Motor neuron (in vitro differentiated cells): Measurements from ENCODE around the gene KLHDC1. TPM values are rescaled to one million over a fixed set of nuclear protein-coding genes. Genes with fewer than 3 reads are reported as not detected.
A peak's percentile ranks its signal among the peaks of the same experiment; 100 is the strongest.
"Not testable (repeated sequence)": the region's sequence is repeated elsewhere in the genome, so short reads cannot be mapped to it uniquely, and the experiment has no call there.

Experiments used
- ATAC-seq, 8 experiments: fragments of 200-7000 bp; cut with Tn5 transposase; replicated peaks in 6 of 8; 2 replicates each; pipeline ENCODE4 v1.8.0; 2021; ENCODE audit warnings: mild to moderate bottlenecking in 8 of 8, moderate library complexity in 8 of 8
- H3K27ac ChIP-seq, 2 donors: fragments of 250-450 bp; sonication (Bioruptor Pico); 2 replicates each; pipeline ENCODE4 v1.9.0; 2021; ENCODE audit warnings: antibody characterized with exemption in 2 of 2, mild to moderate bottlenecking in 2 of 2, moderate library complexity in 1 of 2
- H3K4me1 ChIP-seq, 2 donors: fragments of 250-450 bp; sonication (Bioruptor Pico); replicated peaks in 1 of 2; 2 replicates each; pipeline ENCODE4 v1.6.1; 2021; ENCODE audit warnings: antibody characterized with exemption in 2 of 2, mild to moderate bottlenecking in 2 of 2, moderate library complexity in 1 of 2
- H3K4me3 ChIP-seq, 5 donors: fragments of 250-450 bp; sonication (Bioruptor Pico); 2 replicates each; pipeline ENCODE4 v1.9.0; 2021; ENCODE audit warnings: antibody characterized with exemption in 5 of 5, mild to moderate bottlenecking in 5 of 5, moderate library complexity in 4 of 5
- WGBS, 10 experiments: fragments of 450-650 bp; shearing (Covaris generic); methylation state at CpG; one replicate each; pipeline ENCODE4 v1.0.0; 2022; 5-methylcytosine and 5-hydroxymethylcytosine counted together
- in situ Hi-C, 9 experiments: fragments of 400-800 bp; cut with MboI; loops; one replicate each; pipeline ENCODE4 v1.15.0; 2021; ENCODE audit warnings: low sequenced_read_pairs in 9 of 9, low pct_unique_long_range_greater_than_20kb in 2 of 9; ENCODE audit not compliant: unreplicated experiment in 9 of 9
- total RNA-seq, 8 experiments: library from RNA; unstranded; fragments of 300-600 nt; gene quantifications; 2 replicates each; pipeline versions ENCODE4 v1.2.3 to v1.2.4, GENCODE V29; 2022

KLHDC1 gene
- total RNA-seq, 8 experiments from 2014 or later = 1.3 to 3.2 (median 2.8) TPM

GRCh38 chr14:49746476-49746875 is 53.6 kb downstream of the KLHDC1 start:
- in situ Hi-C loops, ATAC-seq, H3K4me1 ChIP-seq, H3K4me3 ChIP-seq, H3K27ac ChIP-seq: not testable (repeated sequence)

- Histone ChIP-seq H3K4me1 (no peaks in the 10 kb centered on the region), H3K4me3 (no peak overlapping the region), H3K27ac (no peak overlapping the region)
- WGBS, 10 experiments = 68 to 100% (median 78%) methylated on average over 1 to 5 of the region's 5 CpGs
- in situ Hi-C loops = loop anchor here in 1 of 9 experiments (25.0 kb wide), 1 partner anchor 117 kb away; the partner anchor contains the start of gene DNAAF2
- no peak for ATAC-seq
These were observed 61.7 kb downstream of the KLHDC1 start for GRCh38 chr14:49754570-49755097.

- Histone ChIP-seq H3K4me3 (no peak overlapping the region), H3K27ac (no peak overlapping the region), H3K4me1 (no peaks in the 10 kb centered on the region)
- WGBS, 10 experiments = 42 to 100% (median 81%) methylated on average over 1 to 3 of the region's 3 CpGs
- ATAC-seq = no peak
- in situ Hi-C loops = loop anchor here in 1 of 9 experiments (25.0 kb wide), 1 partner anchor 118 kb away; the partner anchor contains the start of gene DNAAF2
These were observed 62.5 kb downstream of the KLHDC1 start for GRCh38 chr14:49755378-49755777.

GRCh38 chr14:49761839-49762551 is 69.1 kb downstream of the KLHDC1 start:
- no peak overlapping the region for H3K27ac ChIP-seq
- ATAC-seq = no peak
- H3K4me3 ChIP-seq = no peak overlapping the region
- 63 to 100% (median 95%) methylated on average over 1 to 6 of the region's 6 CpGs for WGBS, 10 experiments
- peaks cover 3 to 5% of the 10 kb centered on the region in 2 donors for H3K4me1 ChIP-seq
- in situ Hi-C loops = loop anchor here in 3 of 9 experiments (10.0 to 25.0 kb wide), 2 partner anchors 125 to 127 kb away; partner anchors contain the start of gene DNAAF2 (in 3 of the 3)

- WGBS, 10 experiments = 43 to 100% (median 84%) methylated on average over 2 to 10 of the region's 10 CpGs
- in situ Hi-C loops = loop anchor here in 3 of 9 experiments (10.0 to 25.0 kb wide), 2 partner anchors 130 to 132 kb away; partner anchors contain the start of gene DNAAF2 (in 3 of the 3)
- peak overlapping the region; percentile 92 to 99 for H3K27ac ChIP-seq
- H3K4me1 ChIP-seq = peaks cover 7 to 24% of the 10 kb centered on the region in 2 donors
- peak overlapping the region; percentile 63 to 95 (median 84) for H3K4me3 ChIP-seq
- ATAC-seq = no peak
These were observed 73.9 kb downstream of the KLHDC1 start for GRCh38 chr14:49766839-49767238.

GRCh38 chr14:49767270-49767570 is 74.3 kb downstream of the KLHDC1 start:
- 0 to 19% (median 0%) methylated on average over 1 to 7 of the region's 9 CpGs; no CpG with 5 or more reads in 1 of the 10 experiments for WGBS, 10 experiments
- no peak for ATAC-seq
- Histone ChIP-seq H3K4me1 (peaks cover 7 to 24% of the 10 kb centered on the region in 2 donors), H3K4me3 (peak overlapping the region; percentile 63 to 95 (median 84)), H3K27ac (peak overlapping the region; percentile 92 to 99)
- in situ Hi-C loops = loop anchor here in 3 of 9 experiments (10.0 to 25.0 kb wide), 2 partner anchors 130 to 132 kb away; partner anchors contain the start of gene DNAAF2 (in 3 of the 3)

GRCh38 chr14:49767571-49768300 is 74.8 kb downstream of the KLHDC1 start, which contains the start of gene KLHDC2:
Gene KLHDC2 (plus strand): TSS chr14:49768153. CDS start chr14:49768469, 316 bp downstream.
- peak within 1 kb of the TSS; percentile 92 to 99 for H3K27ac ChIP-seq
- ATAC-seq = peak; percentile 66 to 91 (median 86)
- peak within 1 kb of the TSS; percentile 63 to 95 (median 84) for H3K4me3 ChIP-seq
- 0 to 1% (median 0%) methylated on average over 5 to 20 of the region's 86 CpGs; no CpG with 5 or more reads in 6 of the 10 experiments for WGBS, 10 experiments
- in situ Hi-C loops = loop anchor here in 3 of 9 experiments (10.0 to 25.0 kb wide), 2 partner anchors 130 to 133 kb away; partner anchors contain the start of gene DNAAF2 (in 3 of the 3)
- H3K4me1 ChIP-seq = peaks cover 7 to 24% of the 10 kb centered on the region in 2 donors

GRCh38 chr14:49768301-49769121 is 75.6 kb downstream of the KLHDC1 start:
- WGBS, 10 experiments = 0 to 1% (median 0%) methylated on average over 1 to 23 of the region's 67 CpGs; no CpG with 5 or more reads in 5 of the 10 experiments
- Histone ChIP-seq H3K27ac (peak overlapping the region; percentile 92 to 99), H3K4me1 (peaks cover 7 to 24% of the 10 kb centered on the region in 2 donors), H3K4me3 (peak overlapping the region; percentile 63 to 95 (median 84))
- in situ Hi-C loops = loop anchor here in 3 of 9 experiments (10.0 to 25.0 kb wide), 2 partner anchors 131 to 134 kb away; partner anchors contain the start of gene DNAAF2 (in 3 of the 3)
- peak; percentile 44 to 60 (median 55) for ATAC-seq

- ATAC-seq = peak in 1 of 8 experiments; percentile 1
- Histone ChIP-seq H3K27ac (peak overlapping the region; percentile 92 to 99), H3K4me3 (peak overlapping the region; percentile 63 to 95 (median 84)), H3K4me1 (peaks cover 7 to 24% of the 10 kb centered on the region in 2 donors)
- 0 to 41% (median 16%) methylated on average over 2 to 6 of the region's 6 CpGs; no CpG with 5 or more reads in 2 of the 10 experiments for WGBS, 10 experiments
- in situ Hi-C loops = loop anchor here in 3 of 9 experiments (10.0 to 25.0 kb wide), 2 partner anchors 132 to 134 kb away; partner anchors contain the start of gene DNAAF2 (in 3 of the 3)
These were observed 76.3 kb downstream of the KLHDC1 start for GRCh38 chr14:49769171-49769570.

- 15 to 100% (median 71%) methylated on average over 1 to 12 of the region's 15 CpGs; no CpG with 5 or more reads in 1 of the 10 experiments for WGBS, 10 experiments
- Histone ChIP-seq H3K27ac (no peak overlapping the region), H3K4me3 (peak overlapping the region; percentile 63 to 95 (median 84)), H3K4me1 (peaks cover 7 to 24% of the 10 kb centered on the region in 2 donors)
- in situ Hi-C loops = loop anchor here in 3 of 9 experiments (10.0 to 25.0 kb wide), 2 partner anchors 132 to 135 kb away; partner anchors contain the start of gene DNAAF2 (in 3 of the 3)
- ATAC-seq = no peak
These were observed 76.8 kb downstream of the KLHDC1 start for GRCh38 chr14:49769581-49770211.

GRCh38 chr14:49770212-49770817 is 77.4 kb downstream of the KLHDC1 start:
- peak in 1 of 8 experiments; percentile 9 for ATAC-seq
- WGBS, 10 experiments = 17 to 86% (median 77%) methylated on average over 1 to 4 of the region's 4 CpGs; no CpG with 5 or more reads in 2 of the 10 experiments

More at GRCh38 chr14:49770212-49770817, 77.4 kb downstream of the KLHDC1 start:
- Histone ChIP-seq H3K4me3 (peak overlapping the region; percentile 4 to 85 (median 82)), H3K4me1 (peaks cover 7 to 24% of the 10 kb centered on the region in 2 donors), H3K27ac (no peak overlapping the region)
- in situ Hi-C loops = loop anchor here in 1 of 9 experiments (25.0 kb wide), 1 partner anchor 133 kb away; the partner anchor contains the start of gene DNAAF2
